Panc1 (cell line): Measurements from ENCODE around the gene SF3A2. TPM values are rescaled to one million over a fixed set of nuclear protein-coding genes. Genes with fewer than 3 reads are reported as not detected.

ENCODE experiments used
- ATAC-seq: fragments of 200-7000 bp; cut with Tn5 transposase; 2 replicates; pipeline ENCODE4 v1.9.1; 2020; ENCODE audit warnings: mild to moderate bottlenecking, moderate library complexity
- BruUV-seq: library from RNA; stranded (reverse); fragments of 400-500 nt; replicated peaks from 2 replicates; lab custom pipeline; 2021; lab: Mats Ljungman, UMichigan
- CTCF ChIA-PET: fragments of 300-600 bp; sonication (Branson Sonifier 250); formaldehyde crosslinking; loops from one replicate; lab custom pipeline; 2022; ENCODE audit warnings: antibody characterized with exemption; lab: Charles Lee
- POLR2A ChIA-PET: fragments of 300-600 bp; sonication (Branson Sonifier 250); formaldehyde crosslinking; loops from one replicate; lab custom pipeline; 2022; ENCODE audit warnings: antibody characterized with exemption; lab: Charles Lee
- DNase-seq: peaks from one replicate; pipeline ENCODE4 v3.0.0-alpha.2; 2010; ENCODE audit warnings: low read depth, low spot score
- H3K27ac ChIP-seq: 2 replicates; pipeline ENCODE4 v1.5.1; 2011; ENCODE audit warnings: mild to moderate bottlenecking, low read length, inconsistent platforms
- H3K27me3 ChIP-seq: fragments of 200-500 bp; sonication (Bioruptor generic); 2 replicates; pipeline ENCODE4 v1.6.0; 2014; ENCODE audit warnings: low read length, inconsistent platforms; ENCODE audit not compliant: control insufficient read depth, insufficient read depth
- H3K36me3 ChIP-seq: fragments of 200-500 bp; sonication (Bioruptor generic); 2 replicates; pipeline ENCODE4 v1.5.1; 2014; ENCODE audit warnings: inconsistent platforms, mild to moderate bottlenecking, low read length, moderate library complexity; ENCODE audit not compliant: control insufficient read depth, insufficient read depth
- H3K4me1 ChIP-seq: 2 replicates; pipeline ENCODE4 v1.5.1; 2011; ENCODE audit warnings: inconsistent platforms, mild to moderate bottlenecking, low read length, moderate library complexity; ENCODE audit not compliant: control insufficient read depth, insufficient read depth
- H3K4me3 ChIP-seq, 2 experiments: 2 replicates each; pipeline ENCODE4 v1.5.1; 2011 to 2012; ENCODE audit warnings: low read depth in 2 of 2, low read length in 2 of 2, mild to moderate bottlenecking in 2 of 2, inconsistent platforms in 1 of 2, moderate library complexity in 1 of 2
- H3K9me3 ChIP-seq: fragments of 200-500 bp; sonication (Bioruptor generic); 2 replicates; pipeline ENCODE4 v1.5.1; 2014; ENCODE audit warnings: low read depth, mild to moderate bottlenecking, inconsistent platforms, low read length, moderate library complexity; ENCODE audit not compliant: control insufficient read depth, insufficient read depth
- CTCF ChIP-seq: fragments of 450-650 bp; IDR thresholded peaks from 2 replicates; pipeline ENCODE4 v1.5.1; 2017; ENCODE audit warnings: mild to moderate bottlenecking
- POLR2AphosphoS5 ChIP-seq: IDR thresholded peaks from 2 replicates; pipeline ENCODE4 v1.6.1; 2012; ENCODE audit warnings: mild to moderate bottlenecking, low read depth, low read length, moderate library complexity
- REST ChIP-seq, 2 experiments: IDR thresholded peaks; 2 replicates each; pipeline ENCODE4 v1.6.1; 2011 to 2012; ENCODE audit warnings: low read depth in 2 of 2, control low read depth in 1 of 2, low read length in 1 of 2, mild to moderate bottlenecking in 1 of 2, moderate library complexity in 1 of 2; ENCODE audit not compliant: insufficient read depth in 1 of 2
- SIN3A ChIP-seq: IDR thresholded peaks from 2 replicates; pipeline ENCODE4 v1.6.1; 2012; ENCODE audit warnings: low read depth, mild to moderate bottlenecking, low read length, moderate library complexity, borderline replicate concordance; ENCODE audit not compliant: insufficient read depth
- TCF7L2 ChIP-seq: IDR thresholded peaks from 2 replicates; pipeline ENCODE4 v1.6.1; 2011; ENCODE audit warnings: mild to moderate bottlenecking, low read depth, low read length, inconsistent platforms
- in situ Hi-C: cut with HindIII; loops from 2 replicates; pipeline ENCODE4 v1.10.0; 2016; ENCODE audit warnings: low sequenced_read_pairs, low pct_unique_long_range_greater_than_20kb
- intact Hi-C: fragments of 100-400 bp; cut with micrococcal nuclease; formaldehyde crosslinking; loops from one replicate; pipeline ENCODE4 v1.10.0; 2022; ENCODE audit not compliant: unreplicated experiment
- total RNA-seq: library from RNA; stranded (reverse); gene quantifications from one replicate; pipeline ENCODE4 v1.2.1, GENCODE V29; 2021; ENCODE audit not compliant: unreplicated experiment

SF3A2 gene
- total RNA-seq, 1 experiment from 2014 or later: 103 TPM

- Histone ChIP-seq H3K4me3 (no peak overlapping the region), H3K27me3 (no peaks in the 10 kb centered on the region), H3K27ac (no peak overlapping the region), H3K4me1 (no peaks in the 10 kb centered on the region), H3K36me3 (no peaks in the 10 kb centered on the region), H3K9me3 (no peaks in the 10 kb centered on the region)
- BruUV-seq: no TSS peak
- intact Hi-C loops: no loop called here
- ATAC-seq: no peak
- no peak for TF ChIP-seq CTCF
- no peak for TF ChIP-seq POLR2AphosphoS5
- TF ChIP-seq SIN3A: no peak
- DNase-seq: no peak
- in situ Hi-C loops: no loop called here
- POLR2A ChIA-PET: no interaction called here
- CTCF ChIA-PET: no interaction called here
Measured at GRCh38 chr19:2210987-2211740, 25.5 kb upstream of the SF3A2 start.

GRCh38 chr19:2212861-2213711, 23.5 kb upstream of the SF3A2 start:
- Histone ChIP-seq H3K36me3 (no peaks in the 10 kb centered on the region), H3K27ac (no peak overlapping the region), H3K27me3 (no peaks in the 10 kb centered on the region), H3K4me1 (no peaks in the 10 kb centered on the region), H3K4me3 (no peak overlapping the region), H3K9me3 (no peaks in the 10 kb centered on the region)
- ChIA-PET POLR2A (no interaction called here), CTCF (no interaction called here)
- DNase-seq (no peak), ATAC-seq (no peak)
- no TSS peak for BruUV-seq
- intact Hi-C loops (no loop called here), in situ Hi-C loops (no loop called here)
- TF ChIP-seq CTCF (no peak), POLR2AphosphoS5 (no peak), REST (IDR thresholded peaks at IDR 0.05; ENCODE audit: insufficient read depth in 1 of 2, low read depth in 2 of 2, low read length in 1 of 2) (no peak), SIN3A (no peak), TCF7L2 (no peak)
